Breast epithelium (tissue), 4 donors: ENCODE results near the gene DGKI. TPM values are rescaled to one million over a fixed set of nuclear protein-coding genes. Genes with fewer than 3 reads are reported as not detected.

Source experiments
- DNase-seq, 2 donors: peaks; one replicate each; pipeline ENCODE4 v3.0.0-alpha.2; 2019; ENCODE audit warnings: low spot score in 2 of 2
- H3K27ac ChIP-seq, 2 donors: fragments of 200-600 bp; sonication (generic) in 1 of 2; one replicate each; pipeline ENCODE4 v1.5.1; 2016 to 2019; ENCODE audit warnings: mild to moderate bottlenecking in 1 of 2
- H3K27me3 ChIP-seq, 2 donors: fragments of 200-600 bp; sonication (generic) in 1 of 2; one replicate each; pipeline versions ENCODE4 v1.5.1 to v1.6.0; 2017 to 2019; ENCODE audit warnings: control low read depth in 1 of 2, mild to moderate bottlenecking in 1 of 2
- H3K36me3 ChIP-seq: fragments of 200-600 bp; one replicate; pipeline ENCODE4 v1.5.1; 2019
- H3K4me1 ChIP-seq, 2 donors: fragments of 200-600 bp; sonication (generic); one replicate each; pipeline ENCODE4 v1.5.1; 2016 to 2019; ENCODE audit warnings: control low read depth in 1 of 2
- H3K4me3 ChIP-seq, 3 donors: fragments of 200-600 bp; sonication (generic); 1 replicate in 2 of 3; 2 replicates in 1 of 3; pipeline ENCODE4 v1.5.1; 2016 to 2019; ENCODE audit warnings: mild to moderate bottlenecking in 3 of 3, moderate library complexity in 2 of 3
- H3K9me3 ChIP-seq, 2 donors: fragments of 200-600 bp; sonication (generic) in 1 of 2; one replicate each; pipeline ENCODE4 v1.5.1; 2016 to 2019; ENCODE audit warnings: control low read depth in 1 of 2
- POLR2A ChIP-seq: fragments of 450-650 bp; IDR thresholded peaks from one replicate; pipeline ENCODE4 v1.6.1; 2016; ENCODE audit warnings: antibody characterized with exemption, mild to moderate bottlenecking, moderate library complexity
- POLR2AphosphoS5 ChIP-seq, 3 donors: sonication (generic); formaldehyde crosslinking; IDR thresholded peaks; one replicate each; pipeline ENCODE4 v1.6.1; 2017; ENCODE audit warnings: antibody characterized with exemption in 3 of 3
- intact Hi-C: fragments of 100-400 bp; cut with DNase I; formaldehyde crosslinking; loops from one replicate; pipeline ENCODE4 v1.15.1; 2023; ENCODE audit warnings: low total_unique reads
- total RNA-seq, 3 donors: library from RNA; depleted of rRNA; stranded (reverse); fragments of >200 nt; gene quantifications; one replicate each; pipeline ENCODE4 v1.1.0, GENCODE V29; 2016
- TF ChIP-seq, protein P1 (sequence below), 3 donors: fragments of 450-650 bp; IDR thresholded peaks; one replicate each; pipeline ENCODE4 v1.5.1; 2016 to 2017; ENCODE audit warnings: antibody characterized with exemption in 3 of 3, mild to moderate bottlenecking in 3 of 3, moderate library complexity in 3 of 3

The DGKI gene
- total RNA-seq, 3 donors from 2014 or later: 2.7 to 4.1 (median 2.9) TPM

DNA sequence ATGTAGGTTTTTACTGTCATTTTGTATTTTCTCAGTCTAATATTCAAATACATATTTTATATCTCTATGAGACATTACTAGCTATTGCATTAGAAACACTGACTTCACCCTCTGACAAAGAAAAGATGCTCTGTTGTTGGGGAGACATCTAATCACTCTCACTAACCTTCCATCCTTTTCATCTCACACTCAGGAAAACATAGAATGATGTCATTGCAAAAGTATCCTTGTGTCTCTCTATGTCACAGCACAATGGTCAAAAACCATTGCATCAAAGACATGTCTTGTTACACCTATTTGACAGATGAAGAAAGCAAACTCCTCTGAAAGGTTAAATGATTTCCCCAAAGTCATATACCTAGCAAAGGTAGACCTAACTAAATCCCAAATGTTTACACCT, 272.0 kb downstream of the DGKI start:
- TF ChIP-seq, protein P1, sequence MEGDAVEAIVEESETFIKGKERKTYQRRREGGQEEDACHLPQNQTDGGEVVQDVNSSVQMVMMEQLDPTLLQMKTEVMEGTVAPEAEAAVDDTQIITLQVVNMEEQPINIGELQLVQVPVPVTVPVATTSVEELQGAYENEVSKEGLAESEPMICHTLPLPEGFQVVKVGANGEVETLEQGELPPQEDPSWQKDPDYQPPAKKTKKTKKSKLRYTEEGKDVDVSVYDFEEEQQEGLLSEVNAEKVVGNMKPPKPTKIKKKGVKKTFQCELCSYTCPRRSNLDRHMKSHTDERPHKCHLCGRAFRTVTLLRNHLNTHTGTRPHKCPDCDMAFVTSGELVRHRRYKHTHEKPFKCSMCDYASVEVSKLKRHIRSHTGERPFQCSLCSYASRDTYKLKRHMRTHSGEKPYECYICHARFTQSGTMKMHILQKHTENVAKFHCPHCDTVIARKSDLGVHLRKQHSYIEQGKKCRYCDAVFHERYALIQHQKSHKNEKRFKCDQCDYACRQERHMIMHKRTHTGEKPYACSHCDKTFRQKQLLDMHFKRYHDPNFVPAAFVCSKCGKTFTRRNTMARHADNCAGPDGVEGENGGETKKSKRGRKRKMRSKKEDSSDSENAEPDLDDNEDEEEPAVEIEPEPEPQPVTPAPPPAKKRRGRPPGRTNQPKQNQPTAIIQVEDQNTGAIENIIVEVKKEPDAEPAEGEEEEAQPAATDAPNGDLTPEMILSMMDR (IDR thresholded peaks at IDR 0.05): no peak
- TF ChIP-seq POLR2A (no peak), POLR2AphosphoS5 (IDR thresholded peaks at IDR 0.05) (no peak)
- DNase-seq: no peak

DNA sequence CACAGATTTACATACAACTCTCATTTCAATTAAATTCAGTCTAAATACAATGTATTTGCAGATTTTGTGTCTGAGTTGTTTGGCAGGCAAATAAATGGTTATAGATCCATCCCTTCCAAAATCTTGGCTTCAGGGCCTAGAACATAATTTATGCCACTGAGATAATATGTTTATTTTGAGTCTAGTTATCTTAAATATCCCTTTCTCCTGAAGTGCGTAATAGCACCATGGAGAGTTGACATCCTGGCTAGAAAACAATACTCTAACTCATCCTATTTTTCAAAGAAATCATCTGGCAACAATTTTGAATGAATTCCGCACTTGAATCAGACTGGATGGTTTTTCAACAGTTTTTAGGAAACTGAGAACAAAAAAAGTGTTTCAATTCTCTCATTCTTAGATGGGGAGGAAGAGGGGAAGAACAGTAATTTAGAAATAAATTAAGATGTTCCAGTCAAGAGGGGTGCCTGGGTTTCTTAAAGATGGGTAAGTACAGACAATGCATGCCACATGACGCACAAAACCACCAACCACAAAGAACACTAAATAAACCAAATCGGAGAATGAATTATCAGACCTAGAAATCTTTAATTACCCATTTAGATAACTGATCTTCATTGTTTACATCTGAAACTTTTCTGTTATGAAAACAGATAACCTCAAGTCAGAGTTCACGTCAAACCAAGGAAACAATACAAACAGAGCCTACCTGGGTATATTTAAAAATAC, 274.6 kb downstream of the DGKI start:
- no peaks in the 10 kb centered on the region for H3K9me3 ChIP-seq
- no peaks in the 10 kb centered on the region for H3K4me1 ChIP-seq
- no peak overlapping the region for H3K27ac ChIP-seq
- TF ChIP-seq, protein P1 (IDR thresholded peaks at IDR 0.05): no peak
- TF ChIP-seq POLR2A: no peak
- TF ChIP-seq POLR2AphosphoS5 (IDR thresholded peaks at IDR 0.05): no peak
- H3K4me3 ChIP-seq: no peak overlapping the region
- intact Hi-C loops: no loop called here
- H3K27me3 ChIP-seq: no peaks in the 10 kb centered on the region
- no peak for DNase-seq
- no peaks in the 10 kb centered on the region for H3K36me3 ChIP-seq

More for the DNA sequence above, 272.0 kb downstream of the DGKI start:
- H3K36me3 ChIP-seq: no peaks in the 10 kb centered on the region
- no peaks in the 10 kb centered on the region for H3K9me3 ChIP-seq
- intact Hi-C loops: no loop called here
- no peak overlapping the region for H3K4me3 ChIP-seq
- no peak overlapping the region for H3K27ac ChIP-seq
- no peaks in the 10 kb centered on the region for H3K4me1 ChIP-seq
- no peaks in the 10 kb centered on the region for H3K27me3 ChIP-seq

DNA sequence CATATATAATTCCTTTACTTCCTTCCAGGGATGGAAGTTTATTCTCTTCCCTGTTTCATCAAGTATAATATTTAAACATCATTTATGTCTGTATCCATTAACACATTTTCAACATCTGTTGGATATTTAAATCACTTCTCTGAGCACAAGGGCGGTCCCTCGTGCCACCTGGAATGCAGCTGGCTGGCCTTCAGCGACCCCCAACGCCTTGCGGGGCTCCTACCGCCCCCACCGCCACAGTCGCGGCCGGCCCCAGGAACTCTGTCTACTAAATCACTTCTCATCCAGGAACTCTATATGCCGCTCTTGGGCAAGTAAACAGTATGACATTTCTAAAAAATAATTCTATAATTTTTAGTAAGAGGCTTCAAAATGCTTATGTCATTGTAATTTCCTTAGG, 282.1 kb downstream of the DGKI start:
- Histone ChIP-seq H3K9me3 (no peaks in the 10 kb centered on the region), H3K4me3 (no peak overlapping the region), H3K4me1 (no peaks in the 10 kb centered on the region), H3K27me3 (no peaks in the 10 kb centered on the region), H3K36me3 (no peaks in the 10 kb centered on the region), H3K27ac (no peak overlapping the region)
- no peak for TF ChIP-seq POLR2AphosphoS5 (IDR thresholded peaks at IDR 0.05)
- TF ChIP-seq, protein P1 (IDR thresholded peaks at IDR 0.05): no peak
- TF ChIP-seq POLR2A: no peak
- no peak for DNase-seq
- intact Hi-C loops: no loop called here

DNA sequence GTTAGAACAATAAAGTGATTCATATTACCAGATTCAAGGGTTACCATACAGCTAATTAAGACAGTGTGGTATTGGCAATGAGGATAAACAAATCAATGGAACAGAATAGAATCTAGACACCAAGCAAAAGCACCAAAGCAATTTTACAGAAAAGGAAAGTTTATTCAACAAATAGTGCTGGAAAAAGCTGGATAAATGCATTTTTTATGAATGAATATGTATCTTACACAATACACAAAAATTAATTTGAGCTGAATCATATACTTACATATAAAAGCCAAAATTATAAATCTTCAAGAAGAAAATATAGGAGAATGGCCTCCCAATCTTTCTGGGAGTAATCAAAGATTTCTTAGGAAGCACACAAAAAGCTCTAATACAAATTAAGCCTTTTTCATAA, 282.8 kb downstream of the DGKI start:
- Histone ChIP-seq H3K9me3 (no peaks in the 10 kb centered on the region), H3K36me3 (no peaks in the 10 kb centered on the region), H3K27ac (no peak overlapping the region), H3K4me3 (no peak overlapping the region), H3K27me3 (no peaks in the 10 kb centered on the region), H3K4me1 (no peaks in the 10 kb centered on the region)
- no peak for TF ChIP-seq POLR2A
- TF ChIP-seq, protein P1 (IDR thresholded peaks at IDR 0.05): no peak
- no peak for TF ChIP-seq POLR2AphosphoS5 (IDR thresholded peaks at IDR 0.05)
- intact Hi-C loops: no loop called here
- no peak for DNase-seq

DNA sequence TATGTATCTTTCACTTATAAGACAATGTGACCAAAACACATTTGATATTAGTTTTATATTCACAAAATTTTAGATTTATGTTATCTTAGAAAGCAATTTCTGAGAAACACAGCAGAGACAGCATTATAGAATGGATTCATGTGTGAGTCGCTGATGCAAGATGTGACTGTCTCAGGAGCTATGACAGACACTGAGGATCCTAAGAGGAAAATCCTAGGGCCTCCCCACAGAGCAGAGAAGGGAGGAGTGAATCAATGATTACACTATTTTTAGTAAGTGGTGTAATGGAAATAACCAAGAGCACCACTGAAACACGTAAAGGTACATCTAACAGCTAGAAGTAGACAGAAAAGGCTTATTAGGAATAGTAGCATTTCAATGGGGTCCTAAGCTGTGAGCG, 299.3 kb downstream of the DGKI start:
- DNase-seq: no peak
- H3K36me3 ChIP-seq: no peaks in the 10 kb centered on the region
- no peaks in the 10 kb centered on the region for H3K4me1 ChIP-seq
- H3K27me3 ChIP-seq: no peaks in the 10 kb centered on the region
- H3K27ac ChIP-seq: no peak overlapping the region
- H3K9me3 ChIP-seq: no peaks in the 10 kb centered on the region
- intact Hi-C loops: no loop called here
- TF ChIP-seq POLR2AphosphoS5 (IDR thresholded peaks at IDR 0.05) (no peak), POLR2A (no peak)
- TF ChIP-seq, protein P1 (IDR thresholded peaks at IDR 0.05): no peak
- H3K4me3 ChIP-seq: no peak overlapping the region
